ENCODE measurements around the gene CALML3. TPM values are rescaled to one million over a fixed set of nuclear protein-coding genes. Genes with fewer than 3 reads are reported as not detected.

The CALML3 gene
- total and polyA plus RNA-seq, 11 donors: 0.03 TPM; not detected in 10

- TF ChIP-seq POLR2A (IDR thresholded peaks at IDR 0.05): no peak
- TF ChIP-seq CTCF (IDR thresholded peaks at IDR 0.05): no peak
- no peak for ATAC-seq
- intact Hi-C loops (cut with DNase I): no loop called here
Measured at GRCh38 chr10:5496261-5497250, 28.2 kb upstream of the CALML3 start.

GRCh38 chr10:5497289-5497688 lies 27.5 kb upstream of the CALML3 start:
- no peak for DNase-seq
- intact Hi-C loops (cut with DNase I): no loop called here
- H3K9me3 ChIP-seq: peaks cover 0 to 4% (median 0%) of the 10 kb centered on the region in 12 donors
- ATAC-seq: no peak
- no peak overlapping the region for H3K27ac ChIP-seq
- WGBS, 4 donors: 78 to 94% (median 82%) methylated on average over 6 of the region's 6 CpGs
- H3K4me3 ChIP-seq: no peak overlapping the region
- no peak for TF ChIP-seq CTCF (IDR thresholded peaks at IDR 0.05)
- TF ChIP-seq POLR2A (IDR thresholded peaks at IDR 0.05): no peak
- no peaks in the 10 kb centered on the region for H3K27me3 ChIP-seq
- no peaks in the 10 kb centered on the region for H3K36me3 ChIP-seq
- no peaks in the 10 kb centered on the region for H3K4me1 ChIP-seq

More at GRCh38 chr10:5496261-5497250, 28.2 kb upstream of the CALML3 start:
- H3K9me3 ChIP-seq: peaks cover 0 to 9% (median 0%) of the 10 kb centered on the region in 12 donors
- no peak overlapping the region for H3K27ac ChIP-seq
- H3K4me3 ChIP-seq: no peak overlapping the region
- no peak for DNase-seq
- 88 to 90% (median 89%) methylated on average over 13 to 25 of the region's 25 CpGs for WGBS, 4 donors
- no peaks in the 10 kb centered on the region for H3K27me3 ChIP-seq
- H3K36me3 ChIP-seq: no peaks in the 10 kb centered on the region
- H3K4me1 ChIP-seq: no peaks in the 10 kb centered on the region

DNA sequence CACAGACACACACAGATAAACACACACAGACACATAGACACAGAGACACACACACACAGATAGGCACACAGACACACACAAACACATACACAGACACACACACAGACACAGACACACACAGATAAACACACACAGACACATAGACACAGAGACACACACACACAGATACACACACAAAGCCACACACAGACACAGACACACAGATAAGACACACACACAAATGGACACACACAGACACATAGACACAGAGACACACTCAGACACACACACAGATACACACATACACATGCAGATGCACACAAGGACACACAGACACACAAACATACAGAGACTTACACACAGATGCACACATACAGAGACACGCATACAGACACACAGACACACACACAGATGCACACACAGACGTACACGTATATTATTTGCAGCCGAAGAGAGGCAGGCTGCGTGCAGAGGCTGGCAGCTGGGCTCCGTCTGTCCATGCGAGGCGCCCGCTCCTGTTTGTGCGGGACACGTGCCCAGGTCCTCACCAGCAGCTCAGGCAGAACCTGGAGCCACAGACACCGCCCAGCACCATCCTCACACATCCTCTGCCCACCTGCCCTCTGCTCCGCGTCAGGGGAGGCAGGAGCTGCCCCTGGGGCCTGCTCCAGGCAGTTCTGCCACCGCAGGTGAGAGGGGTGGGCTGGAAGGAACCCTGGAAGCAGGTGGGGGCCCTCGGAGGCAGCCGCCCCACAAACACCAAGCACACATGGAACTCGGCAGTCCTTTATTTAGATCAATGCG lies 26.6 kb upstream of the CALML3 start:
- Histone ChIP-seq H3K36me3 (no peaks in the 10 kb centered on the region), H3K27ac (no peak overlapping the region), H3K9me3 (no peaks in the 10 kb centered on the region), H3K27me3 (no peaks in the 10 kb centered on the region), H3K4me1 (no peaks in the 10 kb centered on the region), H3K4me3 (no peak overlapping the region)
- TF ChIP-seq CTCF (IDR thresholded peaks at IDR 0.05) (no peak), POLR2A (IDR thresholded peaks at IDR 0.05) (no peak)
- intact Hi-C loops (cut with DNase I): no loop called here
- ATAC-seq (peak in 1 of 4 donors; percentile 8), DNase-seq (no peak)
- WGBS, 4 donors: 90 to 95% (median 91%) methylated on average over 18 to 19 of the region's 19 CpGs
